ENCODE data around the gene FGB. TPM values are rescaled to one million over a fixed set of nuclear protein-coding genes. Genes with fewer than 3 reads are reported as not detected.

The FGB gene
- total RNA-seq, 1 experiment from 2014 or later: 2.0 TPM

DNA sequence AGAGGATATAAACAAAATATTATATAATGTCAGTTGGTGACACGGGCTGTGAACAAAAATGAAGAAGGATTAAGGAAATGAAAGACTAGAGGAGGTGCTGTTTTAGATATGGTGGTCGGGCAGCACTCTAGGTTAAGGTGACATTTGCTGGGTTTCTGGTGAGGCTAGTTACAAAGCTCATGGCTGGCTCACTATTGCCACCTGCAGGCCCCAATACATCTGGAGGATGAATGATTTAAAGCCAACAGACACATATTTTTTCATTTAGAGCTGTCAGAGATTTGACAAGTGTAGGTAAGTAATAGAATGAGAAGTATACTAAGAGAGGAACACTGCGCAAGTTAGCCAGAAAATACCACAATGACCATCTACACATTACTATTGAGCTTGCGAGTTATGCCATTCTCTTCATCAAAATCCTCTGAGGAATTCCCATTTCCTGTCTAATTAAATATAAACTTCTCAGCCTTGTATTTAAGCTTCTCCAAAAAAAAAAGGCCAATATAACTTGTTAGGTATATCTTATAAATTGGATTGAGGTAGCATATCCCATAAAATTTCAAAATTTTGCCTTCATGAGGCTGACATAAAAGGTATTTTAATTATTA, 56.0 kb downstream of the FGB start:
- POLR2A ChIA-PET: no interaction called here
- H3K27me3 ChIP-seq (ENCODE audit: control insufficient read depth, insufficient read depth, low read length): no peaks in the 10 kb centered on the region
- BruUV-seq (replicated peaks): no TSS peak
- H3K36me3 ChIP-seq (ENCODE audit: control insufficient read depth, insufficient read depth, low read length): no peaks in the 10 kb centered on the region
- CTCF ChIA-PET: interaction anchor here (1.0 to 1.5 kb wide), 5 partner anchors 9 to 69 kb away, joined by 3 to 10 read pairs (median 3); partner anchors contain the start of gene PLRG1
- in situ Hi-C loops (cut with HindIII; ENCODE audit: low pct_unique_long_range_greater_than_20kb, low sequenced_read_pairs) (no loop called here), intact Hi-C loops (cut with micrococcal nuclease; ENCODE audit: unreplicated experiment) (loop anchor here (2.0 kb wide), 1 partner anchor 60 kb away; no protein-coding TSS in a partner anchor)
- no peak overlapping the region for H3K4me3 ChIP-seq (ENCODE audit: low read depth in 2 of 2, low read length in 2 of 2)
- no peaks in the 10 kb centered on the region for H3K9me3 ChIP-seq (ENCODE audit: control insufficient read depth, insufficient read depth, low read depth, low read length)
- ATAC-seq: peak; percentile 74; the same call in 1 of the 2 replicates
- H3K4me1 ChIP-seq (ENCODE audit: control insufficient read depth, insufficient read depth, low read length): no peaks in the 10 kb centered on the region
- TF ChIP-seq, protein P1, sequence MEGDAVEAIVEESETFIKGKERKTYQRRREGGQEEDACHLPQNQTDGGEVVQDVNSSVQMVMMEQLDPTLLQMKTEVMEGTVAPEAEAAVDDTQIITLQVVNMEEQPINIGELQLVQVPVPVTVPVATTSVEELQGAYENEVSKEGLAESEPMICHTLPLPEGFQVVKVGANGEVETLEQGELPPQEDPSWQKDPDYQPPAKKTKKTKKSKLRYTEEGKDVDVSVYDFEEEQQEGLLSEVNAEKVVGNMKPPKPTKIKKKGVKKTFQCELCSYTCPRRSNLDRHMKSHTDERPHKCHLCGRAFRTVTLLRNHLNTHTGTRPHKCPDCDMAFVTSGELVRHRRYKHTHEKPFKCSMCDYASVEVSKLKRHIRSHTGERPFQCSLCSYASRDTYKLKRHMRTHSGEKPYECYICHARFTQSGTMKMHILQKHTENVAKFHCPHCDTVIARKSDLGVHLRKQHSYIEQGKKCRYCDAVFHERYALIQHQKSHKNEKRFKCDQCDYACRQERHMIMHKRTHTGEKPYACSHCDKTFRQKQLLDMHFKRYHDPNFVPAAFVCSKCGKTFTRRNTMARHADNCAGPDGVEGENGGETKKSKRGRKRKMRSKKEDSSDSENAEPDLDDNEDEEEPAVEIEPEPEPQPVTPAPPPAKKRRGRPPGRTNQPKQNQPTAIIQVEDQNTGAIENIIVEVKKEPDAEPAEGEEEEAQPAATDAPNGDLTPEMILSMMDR (IDR thresholded peaks at IDR 0.05): peak; percentile 79
- no peak for TF ChIP-seq POLR2AphosphoS5 (IDR thresholded peaks at IDR 0.05; ENCODE audit: low read depth, low read length)
- DNase-seq (ENCODE audit: low read depth, low spot score): no peak
- no peak overlapping the region for H3K27ac ChIP-seq (ENCODE audit: low read length)

DNA sequence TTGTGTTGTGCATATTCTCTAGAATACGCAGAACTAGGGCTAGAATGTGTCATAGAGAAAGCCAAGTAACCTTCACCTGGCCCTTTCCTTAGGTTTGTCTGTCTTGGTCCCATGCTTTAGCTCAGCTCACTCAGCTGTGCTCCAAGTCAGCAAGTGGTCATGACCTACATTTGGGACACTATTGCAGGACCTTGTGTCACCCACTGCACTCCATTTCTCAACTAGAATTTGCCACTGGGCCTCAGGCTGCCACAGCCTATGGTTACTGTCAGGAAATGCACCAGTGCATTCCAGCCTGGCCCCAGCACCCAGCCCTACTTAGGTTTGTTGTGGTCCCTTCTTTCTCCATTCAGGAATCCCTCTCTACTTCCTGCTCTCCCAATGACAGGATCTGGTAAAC, 57.3 kb downstream of the FGB start:
- no peak for ATAC-seq
- intact Hi-C loops (cut with micrococcal nuclease; ENCODE audit: unreplicated experiment) (no loop called here), in situ Hi-C loops (cut with HindIII; ENCODE audit: low pct_unique_long_range_greater_than_20kb, low sequenced_read_pairs) (no loop called here)
- no peak for DNase-seq (ENCODE audit: low read depth, low spot score)
- H3K36me3 ChIP-seq (ENCODE audit: control insufficient read depth, insufficient read depth, low read length): no peaks in the 10 kb centered on the region
- H3K27me3 ChIP-seq (ENCODE audit: control insufficient read depth, insufficient read depth, low read length): no peaks in the 10 kb centered on the region
- no peaks in the 10 kb centered on the region for H3K9me3 ChIP-seq (ENCODE audit: control insufficient read depth, insufficient read depth, low read depth, low read length)
- POLR2A ChIA-PET: no interaction called here
- H3K27ac ChIP-seq (ENCODE audit: low read length): no peak overlapping the region
- H3K4me1 ChIP-seq (ENCODE audit: control insufficient read depth, insufficient read depth, low read length): no peaks in the 10 kb centered on the region
- no peak overlapping the region for H3K4me3 ChIP-seq (ENCODE audit: low read depth in 2 of 2, low read length in 2 of 2)
- TF ChIP-seq SIN3A (IDR thresholded peaks at IDR 0.05; ENCODE audit: borderline replicate concordance, insufficient read depth, low read depth, low read length) (no peak), TCF7L2 (IDR thresholded peaks at IDR 0.05; ENCODE audit: low read depth, low read length) (no peak), POLR2AphosphoS5 (IDR thresholded peaks at IDR 0.05; ENCODE audit: low read depth, low read length) (no peak)
- BruUV-seq (replicated peaks): no TSS peak
- CTCF ChIA-PET: no interaction called here

Other genes starting within 250 kb of the FGB start
- gene DCHS2, start 71.2 kb upstream of the FGB start, total RNA-seq (2021; ENCODE audit: unreplicated experiment): not detected
- gene PLRG1, start 12.6 kb upstream of the FGB start, total RNA-seq (2021; ENCODE audit: unreplicated experiment): 66.1 TPM
- gene FGA, start 27.7 kb downstream of the FGB start, total RNA-seq (2021; ENCODE audit: unreplicated experiment): 2.7 TPM
- 1.8 TPM for gene FGG, start 49.6 kb downstream of the FGB start, total RNA-seq (2021; ENCODE audit: unreplicated experiment)
- gene LRAT, start 181.0 kb downstream of the FGB start, total RNA-seq (2021; ENCODE audit: unreplicated experiment): not detected
- gene RBM46, start 218.3 kb downstream of the FGB start, total RNA-seq (2021; ENCODE audit: unreplicated experiment): not detected